ENCODE data around the gene KRT2.

DNA sequence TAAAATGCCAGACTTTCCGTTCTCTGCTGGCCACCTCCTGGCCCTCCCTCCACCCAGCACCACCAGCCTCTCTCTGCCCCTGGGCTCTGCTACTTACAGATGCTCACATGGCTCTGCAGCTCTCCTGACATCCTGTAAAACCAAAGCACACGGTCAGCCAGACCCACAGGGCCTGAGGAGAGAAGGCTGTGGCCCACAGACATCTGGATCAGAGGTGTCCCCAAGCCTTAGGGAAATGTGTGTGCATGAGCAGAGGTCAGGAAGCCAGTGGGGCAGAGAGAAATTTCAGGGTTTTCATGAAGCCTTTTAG, 39.8 kb upstream of the KRT2 start:
- TF ChIP-seq, protein P1, sequence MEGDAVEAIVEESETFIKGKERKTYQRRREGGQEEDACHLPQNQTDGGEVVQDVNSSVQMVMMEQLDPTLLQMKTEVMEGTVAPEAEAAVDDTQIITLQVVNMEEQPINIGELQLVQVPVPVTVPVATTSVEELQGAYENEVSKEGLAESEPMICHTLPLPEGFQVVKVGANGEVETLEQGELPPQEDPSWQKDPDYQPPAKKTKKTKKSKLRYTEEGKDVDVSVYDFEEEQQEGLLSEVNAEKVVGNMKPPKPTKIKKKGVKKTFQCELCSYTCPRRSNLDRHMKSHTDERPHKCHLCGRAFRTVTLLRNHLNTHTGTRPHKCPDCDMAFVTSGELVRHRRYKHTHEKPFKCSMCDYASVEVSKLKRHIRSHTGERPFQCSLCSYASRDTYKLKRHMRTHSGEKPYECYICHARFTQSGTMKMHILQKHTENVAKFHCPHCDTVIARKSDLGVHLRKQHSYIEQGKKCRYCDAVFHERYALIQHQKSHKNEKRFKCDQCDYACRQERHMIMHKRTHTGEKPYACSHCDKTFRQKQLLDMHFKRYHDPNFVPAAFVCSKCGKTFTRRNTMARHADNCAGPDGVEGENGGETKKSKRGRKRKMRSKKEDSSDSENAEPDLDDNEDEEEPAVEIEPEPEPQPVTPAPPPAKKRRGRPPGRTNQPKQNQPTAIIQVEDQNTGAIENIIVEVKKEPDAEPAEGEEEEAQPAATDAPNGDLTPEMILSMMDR (IDR thresholded peaks at IDR 0.05): no peak
- no peak for TF ChIP-seq EP300 (IDR thresholded peaks at IDR 0.05)
- TF ChIP-seq POLR2AphosphoS5 (IDR thresholded peaks at IDR 0.05): no peak

Data from esophagus muscularis mucosa (tissue), 4 donors.